GM12878 (cell line): ENCODE data around the gene DCAF6. TPM values are rescaled to one million over a fixed set of nuclear protein-coding genes. Genes with fewer than 3 reads are reported as not detected.

ENCODE experiments used
- ATAC-seq: fragments of 200-7000 bp; cut with Tn5 transposase; 3 replicates; pipeline ENCODE4 v1.9.1; 2020; ENCODE audit warnings: mild to moderate bottlenecking, moderate library complexity
- BruUV-seq: library from RNA; stranded (reverse); fragments of 400-500 nt; replicated peaks from 2 replicates; lab custom pipeline; 2021; lab: Mats Ljungman, UMichigan
- CTCF ChIA-PET: fragments of 300-600 bp; sonication (Branson Sonifier 250); formaldehyde crosslinking; extraction: SDS; loops from one replicate; lab custom pipeline; 2021; ENCODE audit warnings: inconsistent platforms; lab: Yijun Ruan, JAX
- POLR2A ChIA-PET: fragments of 350-600 bp; formaldehyde crosslinking; extraction: SDS; loops from one replicate; lab custom pipeline; 2021; ENCODE audit warnings: inconsistent platforms; lab: Charles Lee
- RAD21 ChIA-PET: fragments of 300-600 bp; sonication (Branson Sonifier 250); formaldehyde crosslinking; loops from one replicate; lab custom pipeline; 2023; ENCODE audit warnings: antibody characterized with exemption; ENCODE audit not compliant: unreplicated experiment; lab: Charles Lee
- SMC1A ChIA-PET: fragments of 300-600 bp; sonication (Branson Sonifier 250); formaldehyde crosslinking; loops from one replicate; lab custom pipeline; 2023; ENCODE audit not compliant: unreplicated experiment, uncharacterized antibody; lab: Charles Lee
- DNase-seq: peaks from one replicate; pipeline ENCODE4 v3.0.0-alpha.2; 2011; ENCODE audit warnings: low read depth, low spot score
- FAIRE-seq: peaks from 3 replicates; lab custom pipeline; 2011; peaks lifted over from hg19 to GRCh38; lab: Jason Lieb, UNC
- H2AFZ ChIP-seq: 2 replicates; pipeline ENCODE4 v1.6.0; 2011; ENCODE audit warnings: low read depth, low read length, control low read depth; ENCODE audit not compliant: control insufficient read depth
- H3K27ac ChIP-seq: 2 replicates; pipeline ENCODE4 v1.5.1; 2011; ENCODE audit warnings: control low read depth; ENCODE audit not compliant: control insufficient read depth, insufficient read depth
- H3K27me3 ChIP-seq, 2 experiments: replicated peaks in 1 of 2; 2 replicates each; pipeline versions ENCODE4 v1.6.0 to v1.6.1; 2011; ENCODE audit warnings: low read length in 1 of 2; ENCODE audit not compliant: control insufficient read depth in 2 of 2, insufficient read depth in 2 of 2
- H3K36me3 ChIP-seq, 2 experiments: 2 replicates each; pipeline ENCODE4 v1.5.1; 2011; ENCODE audit warnings: low read length in 1 of 2; ENCODE audit not compliant: control insufficient read depth in 2 of 2, insufficient read depth in 2 of 2
- H3K4me1 ChIP-seq: 2 replicates; pipeline ENCODE4 v1.6.1; 2011; ENCODE audit warnings: mild to moderate bottlenecking, low read length, moderate library complexity, mixed read lengths; ENCODE audit not compliant: control insufficient read depth, insufficient read depth
- H3K4me2 ChIP-seq: 2 replicates; pipeline ENCODE4 v1.6.0; 2011; ENCODE audit warnings: control low read depth; ENCODE audit not compliant: control insufficient read depth, insufficient read depth
- H3K4me3 ChIP-seq: fragments of 200-600 bp; sonication (generic); 2 replicates; pipeline ENCODE4 v1.5.1; 2016
- H3K79me2 ChIP-seq: 2 replicates; pipeline ENCODE4 v1.6.0; 2011; ENCODE audit warnings: low read length; ENCODE audit not compliant: control insufficient read depth, insufficient read depth
- H3K9ac ChIP-seq: 2 replicates; pipeline ENCODE4 v1.8.0; 2011; ENCODE audit warnings: low read length, control low read depth, mixed read lengths; ENCODE audit not compliant: control insufficient read depth, insufficient read depth
- H3K9me3 ChIP-seq: replicated peaks from 3 replicates; pipeline ENCODE4 v1.5.1; 2011; ENCODE audit warnings: mild to moderate bottlenecking, low read length; ENCODE audit not compliant: control insufficient read depth, insufficient read depth
- H4K20me1 ChIP-seq: 2 replicates; pipeline ENCODE4 v1.6.0; 2011; ENCODE audit not compliant: control insufficient read depth, insufficient read depth
- ASH2L ChIP-seq: fragments of 300-600, 200-600 bp; sonication (generic); IDR thresholded peaks from 2 replicates; pipeline ENCODE4 v1.6.1; 2017; ENCODE audit warnings: low read depth, mild to moderate bottlenecking, borderline replicate concordance
- BACH1 ChIP-seq: fragments of 450-650 bp; IDR thresholded peaks from 2 replicates; pipeline ENCODE4 v1.6.1; 2017; ENCODE audit warnings: mild to moderate bottlenecking, borderline replicate concordance
- BCL11A ChIP-seq: IDR thresholded peaks from 2 replicates; pipeline ENCODE4 v1.6.1; 2011; ENCODE audit warnings: low read depth, low read length
- CREB1 ChIP-seq: IDR thresholded peaks from 2 replicates; pipeline ENCODE4 v1.6.1; 2012; ENCODE audit warnings: low read depth, mild to moderate bottlenecking, inconsistent platforms
- GABPA ChIP-seq: IDR thresholded peaks from 2 replicates; pipeline ENCODE4 v1.6.1; 2014; ENCODE audit warnings: antibody characterized with exemption, low read depth, mild to moderate bottlenecking, inconsistent platforms
- HCFC1 ChIP-seq: fragments of 150-350 bp; IDR thresholded peaks from 2 replicates; pipeline ENCODE4 v1.6.1; 2014; ENCODE audit warnings: low read length
- MTA2 ChIP-seq: fragments of 450-650 bp; IDR thresholded peaks from 2 replicates; pipeline ENCODE4 v1.6.1; 2016; ENCODE audit warnings: low read depth, mild to moderate bottlenecking, moderate library complexity
- PAX8 ChIP-seq: fragments of 450-650 bp; IDR thresholded peaks from 2 replicates; pipeline ENCODE4 v1.6.1; 2017; ENCODE audit warnings: mild to moderate bottlenecking, moderate library complexity
- POU2F2 ChIP-seq: IDR thresholded peaks from 3 replicates; pipeline ENCODE4 v1.6.1; 2011; ENCODE audit warnings: low read depth, mild to moderate bottlenecking, low read length, borderline replicate concordance
- TCF12 ChIP-seq: IDR thresholded peaks from 2 replicates; pipeline ENCODE4 v1.6.1; 2011; ENCODE audit warnings: low read depth, mild to moderate bottlenecking, low read length
- TCF3 ChIP-seq: IDR thresholded peaks from 2 replicates; pipeline ENCODE4 v1.6.1; 2012; ENCODE audit warnings: low read depth, mild to moderate bottlenecking, low read length, borderline replicate concordance; ENCODE audit not compliant: insufficient read depth
- USF1 ChIP-seq: IDR thresholded peaks from 2 replicates; pipeline ENCODE4 v1.6.1; 2011; ENCODE audit warnings: borderline replicate concordance, low read depth, mild to moderate bottlenecking, moderate library complexity, mixed read lengths, low read length; ENCODE audit not compliant: insufficient read depth; ENCODE audit errors: extremely low read length
- YY1 ChIP-seq: IDR thresholded peaks from 2 replicates; pipeline ENCODE4 v1.6.1; 2011; ENCODE audit warnings: low read depth, mild to moderate bottlenecking, low read length
- ZBTB40 ChIP-seq: fragments of 450-650 bp; IDR thresholded peaks from 2 replicates; pipeline ENCODE4 v1.6.1; 2016; ENCODE audit warnings: mild to moderate bottlenecking, moderate library complexity, borderline replicate concordance
- ZZZ3 ChIP-seq: IDR thresholded peaks from 2 replicates; pipeline ENCODE4 v1.6.1; 2011; ENCODE audit warnings: low read depth; ENCODE audit not compliant: control insufficient read depth, insufficient read length
- WGBS: methylation state at CpG from one replicate; pipeline ENCODE4 v1.1.6; 2016; ENCODE audit warnings: low lambda C conversion rate; ENCODE audit not compliant: insufficient replicate concordance, insufficient coverage; ENCODE audit errors: missing lambda C conversion rate; 5-methylcytosine and 5-hydroxymethylcytosine counted together
- in situ Hi-C: fragments of 300-500 bp; cut with MboI; formaldehyde crosslinking; loops from 9 replicates; pipeline ENCODE4 v1.14.3; 2018; ENCODE audit warnings: mixed read lengths
- intact Hi-C: fragments of 100-400 bp; cut with micrococcal nuclease; formaldehyde crosslinking; loops from one replicate; pipeline ENCODE4 v1.14.2; 2022; ENCODE audit not compliant: unreplicated experiment
- polyA plus RNA-seq, 11 experiments: library from polyadenylated mRNA; depleted of rRNA in 4 of 11; unstranded in 6 of 11; stranded (reverse) in 5 of 11; fragments of >200 nt; fragmentation: Nextera tagmentation in 4 of 11; fragmentation: Illumina TruSeq in 1 of 11; extraction: Ambion mirVana in 4 of 11; extraction: Trizol in 1 of 11; gene quantifications; 1 replicate in 1 of 11; 2 replicates in 10 of 11; pipeline versions ENCODE4 v1.2.1 to v1.2.3, GENCODE V29; 2011 to 2016; ENCODE audit warnings: inconsistent platforms in 2 of 11, missing spikeins in 2 of 11, low read depth in 1 of 11
- total RNA-seq, 4 experiments: library from RNA; depleted of rRNA in 3 of 4; stranded (reverse); fragments of >200 nt in 3 of 4; fragmentation: Illumina TruSeq in 1 of 4; extraction: Trizol in 1 of 4; gene quantifications; 2 replicates each; pipeline versions ENCODE4 v1.2.1 to v1.2.3, GENCODE V29; 2013 to 2021

The DCAF6 gene
- total and polyA plus RNA-seq, 10 of the 15 experiments (the other 5 are each of a cell fraction or from before 2014, with no cell fraction given), result 11.4 to 62.7 (median 33.0) TPM

- no TSS peak for BruUV-seq
- Histone ChIP-seq H3K36me3 (no peaks in the 10 kb centered on the region), H3K4me3 (no peak overlapping the region), H3K27ac (no peak overlapping the region), H3K4me2 (no peak overlapping the region), H3K27me3 (0 out of 4 replicates have a peak, but pooled peaks cover 0 to 1% of the 10 kb centered on the region in 2 experiments), H3K4me1 (no peaks in the 10 kb centered on the region), H4K20me1 (no peaks in the 10 kb centered on the region), H3K9me3 (no peaks in the 10 kb centered on the region)
- intact Hi-C loops (loop anchor here (10.0 kb wide), 1 partner anchor 237 kb away; no protein-coding TSS in a partner anchor), in situ Hi-C loops (no loop called here)
- no peak for ATAC-seq
- DNase-seq, result no peak
- ChIA-PET POLR2A (no interaction called here), CTCF (interaction anchor here (1.2 to 1.5 kb wide), 2 partner anchors 147 to 234 kb away, joined by 3 read pairs; no protein-coding TSS in a partner anchor), RAD21 (no interaction called here)
- WGBS, result 66% methylated on average over 10 of the region's 10 CpGs
- TF ChIP-seq POU2F2 (no peak), USF1 (no peak), BACH1 (no peak), ZBTB40 (no peak), ASH2L (no peak), PAX8 (no peak), CREB1 (no peak), TCF3 (no peak), TCF12 (no peak), HCFC1 (no peak), BCL11A (no peak), ZZZ3 (no peak), YY1 (no peak), GABPA (no peak), MTA2 (no peak)
- TF ChIP-seq, all 136 proteins: peak for 0
- no peak overlapping the region for H3K9ac ChIP-seq
- H2AFZ ChIP-seq, result no peak overlapping the region
- no peaks in the 10 kb centered on the region for H3K79me2 ChIP-seq
- FAIRE-seq, result no peak
- SMC1A ChIA-PET, result no interaction called here
Measured at GRCh38 chr1:168087696-168088095, 151.2 kb downstream of the DCAF6 start.
